Measurements from ENCODE around the gene TAF15.

TAF15 gene

GRCh38 chr17:35870906-35871819 lies 61.9 kb downstream of the TAF15 start:
- H3K4me3 ChIP-seq (ENCODE audit: low read depth, low read length), result no peak overlapping the region

- no peak overlapping the region for H3K4me3 ChIP-seq (ENCODE audit: low read depth, low read length)
Observed at GRCh38 chr17:35872196-35872980, 63.1 kb downstream of the TAF15 start.

- H3K4me3 ChIP-seq (ENCODE audit: low read depth, low read length), result no peak overlapping the region
Observed at GRCh38 chr17:35875072-35875799, 66.0 kb downstream of the TAF15 start.

- no peak overlapping the region for H3K4me3 ChIP-seq (ENCODE audit: low read depth, low read length)
Observed at GRCh38 chr17:35875800-35876139, 66.5 kb downstream of the TAF15 start.

DNA sequence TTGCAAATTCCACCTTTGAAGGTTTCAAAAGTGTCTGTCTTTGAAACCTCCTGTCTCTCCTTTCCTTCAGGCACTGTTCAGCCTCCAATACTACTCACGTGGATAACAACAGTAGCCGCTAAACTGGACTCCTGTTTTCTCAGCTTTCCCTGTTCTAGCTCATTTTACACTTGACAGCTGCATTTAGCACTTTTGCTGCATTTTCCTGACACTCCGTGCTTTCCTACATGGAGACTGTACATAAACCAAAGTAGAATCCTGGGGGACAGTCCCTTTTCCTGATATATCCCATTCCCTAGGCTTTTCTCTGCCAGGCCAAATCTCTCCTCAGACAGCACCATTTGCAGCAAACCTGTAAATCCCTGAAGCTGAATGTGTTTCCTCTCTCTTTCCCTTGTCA lies 67.2 kb downstream of the TAF15 start:
- H3K4me3 ChIP-seq (ENCODE audit: low read depth, low read length), result no peak overlapping the region

DNA sequence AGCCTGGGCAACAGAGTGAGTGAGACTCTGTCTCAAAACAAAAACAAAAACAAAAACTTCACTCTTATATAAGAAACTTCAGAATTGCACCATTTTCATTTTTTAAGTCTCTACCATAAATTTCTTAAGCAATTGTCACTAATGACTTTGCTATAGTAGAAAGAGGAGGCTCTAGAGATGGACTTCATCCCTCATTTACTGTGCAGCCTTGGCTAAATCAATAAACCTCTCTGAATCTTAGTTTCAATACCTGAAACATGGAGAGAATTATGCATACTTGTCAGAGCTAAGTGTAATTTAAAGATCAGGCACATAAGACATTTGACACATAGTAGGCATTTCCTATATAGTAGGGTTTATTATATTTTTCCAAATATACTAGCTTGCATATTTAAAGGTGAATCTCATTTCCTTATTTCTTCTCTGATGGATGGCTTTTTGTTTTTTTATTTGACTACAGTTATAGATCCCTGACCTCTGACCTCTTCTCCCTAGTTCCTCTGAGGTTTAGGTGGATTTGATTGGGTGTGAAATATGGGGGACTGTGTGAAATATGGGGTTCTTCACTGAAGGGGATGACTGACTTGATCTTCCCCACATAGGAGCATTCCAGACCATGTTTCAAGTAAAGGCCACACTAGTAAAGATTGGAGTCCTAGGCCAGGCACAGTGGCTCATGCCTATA lies 68.2 kb downstream of the TAF15 start:
- no peak overlapping the region for H3K4me3 ChIP-seq (ENCODE audit: low read depth, low read length)

DNA sequence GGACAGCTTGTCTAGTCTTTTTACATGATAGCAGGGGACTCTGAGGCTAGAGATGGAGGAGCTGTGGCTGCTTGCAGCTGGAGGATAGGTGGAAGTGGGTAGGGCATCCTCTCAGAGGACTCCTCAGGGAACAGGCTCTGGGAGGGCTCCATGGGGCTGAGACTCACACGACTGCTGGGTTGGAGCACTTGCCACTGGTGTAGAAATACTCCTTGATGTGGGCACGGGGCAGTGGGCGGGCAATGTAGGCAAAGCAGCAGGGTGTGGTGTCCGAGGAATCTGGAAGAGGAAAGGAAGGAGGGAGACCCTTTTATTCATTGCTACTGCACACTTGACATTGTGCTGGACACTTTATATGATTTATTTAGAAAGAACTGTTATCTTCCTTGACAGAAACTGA lies 69.1 kb downstream of the TAF15 start:
- H3K4me3 ChIP-seq (ENCODE audit: low read depth, low read length), result no peak overlapping the region

- H3K4me3 ChIP-seq (ENCODE audit: low read depth, low read length), result no peak within 1 kb of the TSS
Observed at GRCh38 chr17:35879773-35880654, 70.7 kb downstream of the TAF15 start, which contains the start of gene CCL5. TSS of gene CCL5 (minus strand) at chr17:35880360.

DNA sequence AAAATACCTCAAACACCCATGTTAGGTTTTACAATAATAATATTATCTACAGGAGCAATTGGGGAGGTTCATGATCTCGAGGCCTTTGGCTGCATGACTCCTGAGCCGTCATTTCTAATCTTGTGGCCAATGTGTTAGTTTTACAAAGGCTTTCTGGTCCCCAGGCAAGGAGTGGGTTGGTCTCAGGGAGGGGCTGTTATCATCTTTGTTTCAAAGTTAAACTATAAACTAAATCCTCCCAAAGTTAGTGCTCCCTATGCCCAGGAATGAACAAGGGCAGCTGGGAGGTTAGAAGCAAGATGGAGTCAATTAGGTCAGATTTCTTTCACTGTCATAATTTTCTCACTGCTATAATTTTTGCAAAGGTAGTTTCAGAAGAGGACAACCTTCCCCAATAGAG lies 80.0 kb downstream of the TAF15 start:
- no peak overlapping the region for H3K4me3 ChIP-seq (ENCODE audit: low read depth, low read length)

DNA sequence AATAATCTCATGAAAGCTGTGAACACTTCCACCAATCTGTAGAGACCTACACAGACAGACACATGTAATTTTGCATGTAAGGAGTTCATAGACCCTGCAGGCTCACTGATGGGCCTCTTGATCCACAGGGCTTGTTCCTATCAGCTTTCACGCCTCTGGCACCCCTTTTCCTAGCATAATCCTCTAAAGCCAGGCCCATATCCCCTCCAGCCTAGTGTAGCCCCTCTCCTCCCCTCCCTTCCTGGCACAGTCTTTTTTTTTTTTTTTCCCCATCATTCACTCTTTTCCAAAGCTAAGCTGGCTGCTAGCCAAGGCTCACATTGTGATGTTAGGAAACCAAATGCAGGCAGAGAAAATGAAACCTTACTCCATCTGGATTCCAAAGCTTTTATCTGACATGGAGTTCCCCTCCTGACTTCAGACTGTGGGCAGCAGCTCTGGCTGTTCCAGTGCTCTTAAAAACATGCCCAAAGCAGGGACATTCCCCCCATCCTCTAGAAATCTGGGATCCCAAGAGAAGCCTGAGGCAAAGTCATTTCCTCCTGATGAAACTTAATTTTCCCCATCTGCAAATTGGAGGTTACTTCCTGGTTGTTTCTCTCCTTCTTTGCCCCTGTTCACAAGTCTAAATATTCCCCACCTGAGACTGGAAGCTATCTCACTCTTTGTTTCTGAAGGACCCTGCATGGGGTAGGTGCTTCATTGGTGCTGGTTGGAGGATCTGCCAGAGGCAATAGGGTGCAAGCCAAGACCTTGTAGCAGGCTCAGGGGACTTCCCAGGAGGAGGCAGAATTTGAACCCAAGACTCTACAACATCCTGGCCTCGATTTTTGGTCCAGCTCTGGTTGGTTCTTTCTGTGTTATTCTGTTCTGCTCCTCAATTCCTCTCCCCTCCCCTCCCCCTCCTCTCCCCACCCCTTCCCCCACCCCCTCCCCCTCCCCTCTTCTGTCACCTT lies 80.8 kb downstream of the TAF15 start:
- no peak overlapping the region for H3K4me3 ChIP-seq (ENCODE audit: low read depth, low read length)

GRCh38 chr17:35890774-35891155 lies 81.5 kb downstream of the TAF15 start:
- no peak overlapping the region for H3K4me3 ChIP-seq (ENCODE audit: low read depth, low read length)

DNA sequence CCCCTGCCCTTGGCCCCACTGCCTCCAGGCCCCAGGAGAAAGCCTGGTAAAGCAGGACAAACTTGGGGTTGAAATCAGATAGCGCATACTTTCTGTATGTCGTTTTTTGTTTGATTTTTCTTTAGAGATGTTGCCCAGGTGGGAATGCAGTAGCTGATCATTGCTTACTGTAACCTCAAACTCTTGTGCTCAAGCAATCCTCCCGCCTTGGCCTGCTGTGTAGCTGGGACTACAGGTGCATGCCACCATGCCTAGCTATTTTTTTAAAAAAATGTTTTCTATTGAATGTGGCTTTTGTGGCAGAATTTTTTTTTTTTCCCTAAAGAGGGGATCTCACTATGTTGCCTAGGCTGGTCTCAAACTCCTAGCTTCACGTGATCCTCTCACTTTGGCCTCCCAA lies 82.0 kb downstream of the TAF15 start:
- H3K4me3 ChIP-seq (ENCODE audit: low read depth, low read length), result no peak overlapping the region

- H3K4me3 ChIP-seq (ENCODE audit: low read depth, low read length), result no peak overlapping the region
Observed at GRCh38 chr17:35892091-35893035, 83.1 kb downstream of the TAF15 start.

GRCh38 chr17:35893751-35894150 lies 84.5 kb downstream of the TAF15 start:
- H3K4me3 ChIP-seq (ENCODE audit: low read depth, low read length), result no peak overlapping the region

- no peak overlapping the region for H3K4me3 ChIP-seq (ENCODE audit: low read depth, low read length)
Observed at GRCh38 chr17:35894206-35894605, 84.9 kb downstream of the TAF15 start.

- H3K4me3 ChIP-seq (ENCODE audit: low read depth, low read length), result no peak overlapping the region
Observed at GRCh38 chr17:35895636-35896587, 86.6 kb downstream of the TAF15 start.

Measured in iPS-11a (cell line).